K562 (cell line): Measurements from ENCODE around the gene FMNL2. TPM values are rescaled to one million over a fixed set of nuclear protein-coding genes. Genes with fewer than 3 reads are reported as not detected.

Experiments used
- ATAC-seq: fragments of 200-7000 bp; cut with Tn5 transposase; 3 replicates; pipeline ENCODE4 v1.9.1; 2020; ENCODE audit warnings: moderate library complexity
- BruUV-seq: library from RNA; stranded (reverse); fragments of 400-500 nt; replicated peaks from 2 replicates; lab custom pipeline; 2021; lab: Mats Ljungman, UMichigan
- CTCF ChIA-PET: fragments of 300-600 bp; formaldehyde crosslinking; extraction: SDS; loops from one replicate; lab custom pipeline; 2021; ENCODE audit warnings: low intra/inter-chr PET ratio; lab: Yijun Ruan, JAX
- POLR2A ChIA-PET: fragments of 300-600, 350-650 bp; sonication (Branson Sonifier 250); formaldehyde crosslinking; extraction: SDS; loops from one replicate; lab custom pipeline; 2021; ENCODE audit warnings: antibody characterized with exemption, inconsistent platforms; lab: Yijun Ruan, JAX
- DNase-seq, 4 experiments: peaks; one replicate each; pipeline versions ENCODE4 v3.0.0 to v3.0.0-alpha.2; 2011 to 2018; ENCODE audit warnings: low spot score in 3 of 4, mixed read lengths in 3 of 4; ENCODE audit errors: extremely low read depth in 1 of 4
- FAIRE-seq: peaks from 2 replicates; lab custom pipeline; 2011; peaks lifted over from hg19 to GRCh38; lab: Jason Lieb, UNC
- H2AFZ ChIP-seq: 2 replicates; pipeline ENCODE4 v1.6.0; 2011; ENCODE audit warnings: low read depth, low read length, control low read depth, inconsistent platforms
- H3K27ac ChIP-seq: fragments of 200-600 bp; 3 replicates; pipeline ENCODE4 v1.8.0; 2011; ENCODE audit warnings: low read depth, mild to moderate bottlenecking, control low read depth, inconsistent platforms, low read length, moderate library complexity, mixed read lengths; ENCODE audit errors: extremely low read depth
- H3K27me3 ChIP-seq, 2 experiments: fragments of 300-600 bp in 1 of 2; 2 replicates in 1 of 2; 3 replicates in 1 of 2; pipeline versions ENCODE4 v1.6.0 to v1.8.0; 2011; ENCODE audit warnings: inconsistent platforms in 2 of 2, low read length in 2 of 2, mild to moderate bottlenecking in 1 of 2, mixed read lengths in 1 of 2, moderate library complexity in 1 of 2; ENCODE audit not compliant: control insufficient read depth in 2 of 2, insufficient read depth in 2 of 2
- H3K36me3 ChIP-seq: fragments of 300-600 bp; 3 replicates; pipeline ENCODE4 v1.8.0; 2011; ENCODE audit warnings: mild to moderate bottlenecking, low read length, inconsistent platforms; ENCODE audit not compliant: control insufficient read depth, insufficient read depth
- H3K4me1 ChIP-seq, 2 experiments: fragments of 200-600 bp in 1 of 2; replicated peaks in 1 of 2; 2 replicates in 1 of 2; 3 replicates in 1 of 2; pipeline versions ENCODE4 v1.5.1 to v1.8.0; 2011; ENCODE audit warnings: inconsistent platforms in 2 of 2, low read length in 2 of 2, mild to moderate bottlenecking in 1 of 2, mixed read lengths in 1 of 2, moderate library complexity in 1 of 2; ENCODE audit not compliant: control insufficient read depth in 2 of 2, insufficient read depth in 2 of 2
- H3K4me2 ChIP-seq: 2 replicates; pipeline ENCODE4 v1.6.1; 2011; ENCODE audit warnings: low read length, control low read depth, inconsistent platforms, mixed read lengths; ENCODE audit not compliant: insufficient read depth
- H3K4me3 ChIP-seq: fragments of 200-600 bp; sonication (generic), shearing (Covaris generic); 2 replicates; pipeline ENCODE4 v1.5.1; 2016; ENCODE audit warnings: control low read depth, inconsistent platforms
- H3K79me2 ChIP-seq: fragments of 200-600 bp; 3 replicates; pipeline ENCODE4 v1.8.0; 2011; ENCODE audit warnings: low read length, inconsistent platforms; ENCODE audit not compliant: control insufficient read depth, insufficient read depth
- H3K9ac ChIP-seq, 2 experiments: 2 replicates each; pipeline versions ENCODE4 v1.6.0 to v1.6.1; 2011; ENCODE audit warnings: low read depth in 2 of 2, low read length in 2 of 2, control low read depth in 1 of 2, inconsistent platforms in 1 of 2, mild to moderate bottlenecking in 1 of 2, mixed read lengths in 1 of 2; ENCODE audit not compliant: insufficient read depth in 1 of 2
- H3K9me1 ChIP-seq: one replicate; pipeline ENCODE4 v1.6.0; 2011; ENCODE audit warnings: inconsistent platforms, mild to moderate bottlenecking, low read length, moderate library complexity; ENCODE audit not compliant: control insufficient read depth, insufficient read depth
- H3K9me3 ChIP-seq: replicated peaks from 2 replicates; pipeline ENCODE4 v1.5.1; 2011; ENCODE audit warnings: low read depth, low read length, inconsistent platforms; ENCODE audit not compliant: control insufficient read depth, insufficient read depth
- H4K20me1 ChIP-seq: replicated peaks from 2 replicates; pipeline ENCODE4 v1.6.1; 2011; ENCODE audit warnings: low read length, inconsistent platforms, mixed read lengths; ENCODE audit not compliant: control insufficient read depth, insufficient read depth
- BCOR ChIP-seq: fragments of 450-650 bp; IDR thresholded peaks from 2 replicates; pipeline ENCODE4 v1.6.1; 2016
- CEBPB ChIP-seq: fragments of 450-650 bp; IDR thresholded peaks from 2 replicates; pipeline ENCODE4 v1.6.1; 2016; ENCODE audit warnings: missing genetic modification characterization, missing compliant biosample characterization
- EP400 ChIP-seq: fragments of 450-650 bp; IDR thresholded peaks from 2 replicates; pipeline ENCODE4 v1.6.1; 2017; ENCODE audit warnings: antibody characterized with exemption, mild to moderate bottlenecking, moderate library complexity
- ETV1 ChIP-seq: fragments of 450-650 bp; conservative IDR thresholded peaks from 2 replicates; pipeline ENCODE4 v1.6.1; 2016; ENCODE audit warnings: missing genetic modification characterization, control low read depth, low read depth, missing compliant biosample characterization
- FOXJ3 ChIP-seq: sonication (generic); formaldehyde crosslinking; IDR thresholded peaks from 2 replicates; pipeline ENCODE4 v1.4.0; 2020; ENCODE audit warnings: mild to moderate bottlenecking, missing genetic modification reagents
- HIVEP1 ChIP-seq: fragments of 250-450 bp; sonication (Bioruptor Pico); IDR thresholded peaks from 2 replicates; pipeline ENCODE4 v1.4.0; 2020; ENCODE audit warnings: mild to moderate bottlenecking
- MCM7 ChIP-seq, 2 experiments: fragments of 450-650 bp; IDR thresholded peaks; 2 replicates each; pipeline ENCODE4 v1.6.1; 2016 to 2018
- RBM14 ChIP-seq: fragments of 200-400 bp; formaldehyde crosslinking; IDR thresholded peaks from 2 replicates; pipeline ENCODE4 v1.6.1; 2018; ENCODE audit warnings: low read depth, mild to moderate bottlenecking, low read length, moderate library complexity, borderline replicate concordance; ENCODE audit not compliant: insufficient read depth
- XRCC4 ChIP-seq: IDR thresholded peaks from one replicate; pipeline ENCODE4 v1.6.1; 2011; ENCODE audit not compliant: insufficient read depth, insufficient read length; ENCODE audit errors: extremely low read depth
- ZNF184 ChIP-seq: sonication (generic); formaldehyde crosslinking; IDR thresholded peaks from 2 replicates; pipeline ENCODE4 v1.5.0; 2020; ENCODE audit warnings: missing genetic modification reagents
- ZNF282 ChIP-seq: sonication (generic); formaldehyde crosslinking; IDR thresholded peaks from 2 replicates; pipeline ENCODE4 v1.8.1; 2023; ENCODE audit warnings: missing genetic modification reagents
- ZNF551 ChIP-seq: fragments of 250-450 bp; sonication (Bioruptor Pico); IDR thresholded peaks from 2 replicates; pipeline ENCODE4 v1.5.0; 2021; ENCODE audit warnings: mild to moderate bottlenecking, moderate library complexity
- ZNF77 ChIP-seq: fragments of 250-450 bp; sonication (Bioruptor Pico); IDR thresholded peaks from 2 replicates; pipeline ENCODE4 v1.5.0; 2020
- ZZZ3 ChIP-seq: fragments of 450-650 bp; IDR thresholded peaks from 2 replicates; pipeline ENCODE4 v1.6.1; 2016; ENCODE audit warnings: antibody characterized with exemption, mild to moderate bottlenecking, moderate library complexity
- WGBS: fragments of 100-300 bp; shearing (Covaris generic); methylation state at CpG from one replicate; pipeline ENCODE4 v1.1.6; 2016; ENCODE audit warnings: low coverage, mixed read lengths; ENCODE audit not compliant: insufficient coverage; ENCODE audit errors: missing lambda C conversion rate; 5-methylcytosine and 5-hydroxymethylcytosine counted together
- in situ Hi-C: fragments of 300-500 bp; cut with MboI; formaldehyde crosslinking; loops from 4 replicates; pipeline ENCODE4 v1.15.0; 2018; ENCODE audit warnings: inconsistent platforms, mixed read lengths
- intact Hi-C: fragments of 100-400 bp; cut with micrococcal nuclease; formaldehyde crosslinking; loops from 2 replicates; pipeline ENCODE4 v1.14.2; 2022
- polyA plus RNA-seq, 8 experiments: library from polyadenylated mRNA; depleted of rRNA in 4 of 8; stranded (reverse) in 5 of 8; unstranded in 3 of 8; fragments of >200 nt; fragmentation: Nextera tagmentation in 2 of 8; fragmentation: Illumina TruSeq in 1 of 8; extraction: Ambion mirVana in 2 of 8; extraction: Trizol in 1 of 8; gene quantifications; 2 replicates each; pipeline versions ENCODE4 v1.2.1 to v1.2.3, GENCODE V29; 2011 to 2014; ENCODE audit warnings: inconsistent platforms in 1 of 8, missing spikeins in 1 of 8
- total RNA-seq, 7 experiments: library from RNA; depleted of rRNA in 6 of 7; stranded (reverse); fragments of >200 nt in 6 of 7; fragmentation: Illumina TruSeq in 2 of 7; extraction: Trizol in 2 of 7; gene quantifications; 2 replicates each; pipeline versions ENCODE4 v1.2.1 to v1.2.3, GENCODE V29; 2011 to 2021; ENCODE audit warnings: low replicate concordance in 1 of 7
- TF ChIP-seq, protein P1 (sequence below): fragments of 450-650 bp; conservative IDR thresholded peaks from 2 replicates; pipeline ENCODE4 v1.6.1; 2016; ENCODE audit warnings: missing genetic modification characterization, low read depth, mild to moderate bottlenecking, control low read depth, missing compliant biosample characterization
- TF ChIP-seq, protein P2 (sequence below): fragments of 450-650 bp; IDR thresholded peaks from 2 replicates; pipeline ENCODE4 v1.7.0; 2016; ENCODE audit warnings: borderline replicate concordance
- TF ChIP-seq, protein P3 (sequence below): fragments of 450-650 bp; IDR thresholded peaks from 2 replicates; pipeline ENCODE4 v1.6.1; 2016

Gene FMNL2
- total and polyA plus RNA-seq, 9 of the 15 experiments (the other 6 are each of a cell fraction or from before 2014, with no cell fraction given) = 0.15 to 0.49 (median 0.24) TPM; not detected in 1

DNA sequence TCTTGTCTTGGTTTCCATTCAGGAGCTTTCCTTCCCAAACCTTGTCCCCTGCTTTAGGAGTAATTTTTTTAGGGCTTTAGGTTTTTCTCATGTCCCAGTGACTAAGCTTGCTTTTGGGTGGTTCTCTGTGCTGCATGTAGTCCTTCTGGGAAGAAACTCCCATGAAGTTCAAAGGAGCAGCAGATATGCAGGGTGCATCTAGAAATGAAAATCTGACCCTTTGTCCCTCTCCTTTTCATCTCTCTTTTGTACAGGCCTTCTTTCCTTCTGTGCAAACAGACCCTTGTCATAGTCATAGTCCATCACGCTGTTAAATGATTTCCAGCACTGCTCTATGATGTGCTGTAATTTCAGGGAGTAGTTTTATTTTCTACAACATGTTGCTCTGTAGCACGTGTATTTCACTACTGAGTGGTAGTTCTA lies 20.4 kb downstream of the FMNL2 start (continued):
- TF ChIP-seq HIVEP1 (CRISPR knock-in tag) (no peak), BCOR (no peak), CEBPB (tag) (no peak), XRCC4 (no peak), ZNF184 (CRISPR knock-in tag) (no peak)

DNA sequence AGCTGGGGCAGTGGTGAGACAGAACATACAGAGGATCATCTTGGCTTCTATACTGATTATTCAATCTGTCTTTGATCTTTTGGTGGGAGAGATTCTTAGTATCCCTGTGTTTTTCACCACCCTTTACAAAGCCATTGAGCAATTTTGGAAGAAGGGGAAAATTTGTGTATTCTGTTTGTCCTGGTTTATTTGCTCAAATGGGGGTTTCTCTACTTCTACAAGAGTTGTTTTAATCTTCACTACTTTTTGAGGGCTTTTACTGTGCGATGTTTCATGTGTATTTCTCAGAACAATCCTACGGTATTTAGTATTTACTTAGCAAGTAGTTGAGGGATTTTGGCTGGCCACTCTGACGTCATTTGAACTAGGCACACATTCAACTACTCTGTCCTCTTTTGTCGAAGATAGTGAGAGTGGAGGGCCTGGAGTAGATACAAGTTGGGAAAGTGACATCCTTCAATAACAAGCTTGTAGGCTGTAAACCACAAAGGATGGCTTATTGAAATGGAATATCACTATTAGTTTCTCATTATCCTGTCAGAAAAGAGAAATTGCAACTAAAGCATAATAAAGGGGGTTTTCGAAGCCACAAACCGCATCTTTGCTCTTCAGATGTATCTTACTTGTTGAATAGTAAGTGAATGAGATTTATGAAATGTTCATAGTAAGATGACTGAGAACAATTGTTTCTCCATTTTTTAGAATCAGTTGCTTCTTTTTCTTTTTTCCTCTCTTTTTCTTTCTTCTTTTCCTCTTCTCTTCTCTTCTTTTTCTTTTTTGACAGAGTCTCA lies 24.8 kb downstream of the FMNL2 start:
- H3K27me3 ChIP-seq = no peaks in the 10 kb centered on the region
- POLR2A ChIA-PET = no interaction called here
- H3K4me1 ChIP-seq = no peaks in the 10 kb centered on the region
- H4K20me1 ChIP-seq = no peaks in the 10 kb centered on the region; the same call in 1 of the 2 replicates
- H3K4me3 ChIP-seq = no peak overlapping the region
- no peak for FAIRE-seq
- H2AFZ ChIP-seq = no peak overlapping the region
- CTCF ChIA-PET = no interaction called here
- intact Hi-C loops = no loop called here
- H3K4me2 ChIP-seq = no peak overlapping the region
- no TSS peak for BruUV-seq
- ATAC-seq = no peak
- H3K79me2 ChIP-seq = no peaks in the 10 kb centered on the region
- no peaks in the 10 kb centered on the region for H3K9me3 ChIP-seq
- DNase-seq = no peak
- no peaks in the 10 kb centered on the region for H3K36me3 ChIP-seq
- in situ Hi-C loops = no loop called here
- H3K9ac ChIP-seq = no peak overlapping the region
- no peak overlapping the region for H3K27ac ChIP-seq
- no peaks in the 10 kb centered on the region for H3K9me1 ChIP-seq
- 1% methylated on average over 6 of the region's 6 CpGs for WGBS
- no peak for TF ChIP-seq ZZZ3
- no peak for TF ChIP-seq EP400
- no peak for TF ChIP-seq ETV1 (tag)
- TF ChIP-seq FOXJ3 (CRISPR knock-in tag) = no peak
- TF ChIP-seq, protein P1, sequence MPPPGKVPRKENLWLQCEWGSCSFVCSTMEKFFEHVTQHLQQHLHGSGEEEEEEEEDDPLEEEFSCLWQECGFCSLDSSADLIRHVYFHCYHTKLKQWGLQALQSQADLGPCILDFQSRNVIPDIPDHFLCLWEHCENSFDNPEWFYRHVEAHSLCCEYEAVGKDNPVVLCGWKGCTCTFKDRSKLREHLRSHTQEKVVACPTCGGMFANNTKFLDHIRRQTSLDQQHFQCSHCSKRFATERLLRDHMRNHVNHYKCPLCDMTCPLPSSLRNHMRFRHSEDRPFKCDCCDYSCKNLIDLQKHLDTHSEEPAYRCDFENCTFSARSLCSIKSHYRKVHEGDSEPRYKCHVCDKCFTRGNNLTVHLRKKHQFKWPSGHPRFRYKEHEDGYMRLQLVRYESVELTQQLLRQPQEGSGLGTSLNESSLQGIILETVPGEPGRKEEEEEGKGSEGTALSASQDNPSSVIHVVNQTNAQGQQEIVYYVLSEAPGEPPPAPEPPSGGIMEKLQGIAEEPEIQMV (tag) = no peak
- TF ChIP-seq, protein P2, sequence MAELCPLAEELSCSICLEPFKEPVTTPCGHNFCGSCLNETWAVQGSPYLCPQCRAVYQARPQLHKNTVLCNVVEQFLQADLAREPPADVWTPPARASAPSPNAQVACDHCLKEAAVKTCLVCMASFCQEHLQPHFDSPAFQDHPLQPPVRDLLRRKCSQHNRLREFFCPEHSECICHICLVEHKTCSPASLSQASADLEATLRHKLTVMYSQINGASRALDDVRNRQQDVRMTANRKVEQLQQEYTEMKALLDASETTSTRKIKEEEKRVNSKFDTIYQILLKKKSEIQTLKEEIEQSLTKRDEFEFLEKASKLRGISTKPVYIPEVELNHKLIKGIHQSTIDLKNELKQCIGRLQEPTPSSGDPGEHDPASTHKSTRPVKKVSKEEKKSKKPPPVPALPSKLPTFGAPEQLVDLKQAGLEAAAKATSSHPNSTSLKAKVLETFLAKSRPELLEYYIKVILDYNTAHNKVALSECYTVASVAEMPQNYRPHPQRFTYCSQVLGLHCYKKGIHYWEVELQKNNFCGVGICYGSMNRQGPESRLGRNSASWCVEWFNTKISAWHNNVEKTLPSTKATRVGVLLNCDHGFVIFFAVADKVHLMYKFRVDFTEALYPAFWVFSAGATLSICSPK = no peak
- no peak for TF ChIP-seq ZNF77 (CRISPR knock-in tag)
- TF ChIP-seq MCM7 (IDR thresholded peaks at IDR 0.05) = no peak
- TF ChIP-seq ZNF282 (CRISPR knock-in tag) = no peak
- TF ChIP-seq ZNF551 = no peak
- TF ChIP-seq, protein P3, sequence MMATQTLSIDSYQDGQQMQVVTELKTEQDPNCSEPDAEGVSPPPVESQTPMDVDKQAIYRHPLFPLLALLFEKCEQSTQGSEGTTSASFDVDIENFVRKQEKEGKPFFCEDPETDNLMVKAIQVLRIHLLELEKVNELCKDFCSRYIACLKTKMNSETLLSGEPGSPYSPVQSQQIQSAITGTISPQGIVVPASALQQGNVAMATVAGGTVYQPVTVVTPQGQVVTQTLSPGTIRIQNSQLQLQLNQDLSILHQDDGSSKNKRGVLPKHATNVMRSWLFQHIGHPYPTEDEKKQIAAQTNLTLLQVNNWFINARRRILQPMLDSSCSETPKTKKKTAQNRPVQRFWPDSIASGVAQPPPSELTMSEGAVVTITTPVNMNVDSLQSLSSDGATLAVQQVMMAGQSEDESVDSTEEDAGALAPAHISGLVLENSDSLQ = no peak
- no peak for TF ChIP-seq RBM14
